ENCODE data around the gene C1QTNF9. TPM values are rescaled to one million over a fixed set of nuclear protein-coding genes. Genes with fewer than 3 reads are reported as not detected.

Gene C1QTNF9
- total and polyA plus RNA-seq, 5 experiments from 2014 or later = 0.26 to 0.33 TPM; not detected in 3

- DNase-seq (no peak), ATAC-seq (no peak)
- Mint-ChIP-seq H3K4me3 (peak overlapping the region in 2 of 10 donors; percentile 8 to 43), H3K27ac (peak overlapping the region; percentile 77 to 95 (median 87)), H3K27me3 (no peaks in the 10 kb centered on the region), H3K36me3 (peaks cover 0 to 79% (median 17%) of the 10 kb centered on the region in 3 donors), H3K4me1 (peaks cover 32 to 64% (median 57%) of the 10 kb centered on the region in 4 donors), H3K9me3 (no peaks in the 10 kb centered on the region)
- POLR2A ChIA-PET = interaction anchor here (0.9 to 24.5 kb wide), 2 partner anchors 10 to 25 kb away, joined by 3 to 661 read pairs; no protein-coding TSS in a partner anchor
These were observed 27.1 kb upstream of the C1QTNF9 start for GRCh38 chr13:24282256-24282655.

- H3K4me1 Mint-ChIP-seq = peaks cover 20 to 40% (median 33%) of the 10 kb centered on the region in 4 donors
- no peaks in the 10 kb centered on the region for H3K9me3 Mint-ChIP-seq
- no peaks in the 10 kb centered on the region for H3K27me3 Mint-ChIP-seq
- POLR2A ChIA-PET = interaction anchor here (24.5 kb wide), 1 partner anchor 28 kb away, joined by 661 read pairs; no protein-coding TSS in a partner anchor
- peaks cover 4 to 95% (median 19%) of the 10 kb centered on the region in 3 donors for H3K36me3 Mint-ChIP-seq
- H3K4me3 Mint-ChIP-seq = no peak overlapping the region
- ATAC-seq (no peak), DNase-seq (no peak)
- peak overlapping the region in 6 of 10 donors; percentile 14 to 72 (median 48) for H3K27ac Mint-ChIP-seq
These were observed 24.4 kb upstream of the C1QTNF9 start for GRCh38 chr13:24284889-24285565.

- no peak for ATAC-seq
- Mint-ChIP-seq H3K9me3 (no peaks in the 10 kb centered on the region), H3K4me1 (peaks cover 17 to 26% (median 21%) of the 10 kb centered on the region in 4 donors), H3K27me3 (no peaks in the 10 kb centered on the region), H3K4me3 (no peak overlapping the region), H3K27ac (peak overlapping the region in 5 of 10 donors; percentile 13 to 52 (median 34)), H3K36me3 (peaks cover 4 to 96% (median 19%) of the 10 kb centered on the region in 3 donors)
- DNase-seq = no peak
- POLR2A ChIA-PET = interaction anchor here (1.0 kb wide), 1 partner anchor 21 kb away, joined by 5 read pairs; no protein-coding TSS in a partner anchor
These were observed 22.8 kb upstream of the C1QTNF9 start for GRCh38 chr13:24286624-24287023.

GRCh38 chr13:24287748-24288287, 21.6 kb upstream of the C1QTNF9 start:
- ATAC-seq (no peak), DNase-seq (no peak)
- H3K27ac Mint-ChIP-seq = peak overlapping the region in 3 of 10 donors; percentile 25 to 38 (median 28)
- H3K27me3 Mint-ChIP-seq = no peaks in the 10 kb centered on the region
- peaks cover 8 to 14% (median 12%) of the 10 kb centered on the region in 4 donors for H3K4me1 Mint-ChIP-seq
- no peaks in the 10 kb centered on the region for H3K9me3 Mint-ChIP-seq
- no peak overlapping the region for H3K4me3 Mint-ChIP-seq
- POLR2A ChIA-PET = interaction anchor here (1.0 to 1.3 kb wide), 2 partner anchors 9 to 36 kb away, joined by 3 to 4 read pairs; no protein-coding TSS in a partner anchor
- peaks cover 4 to 95% (median 21%) of the 10 kb centered on the region in 3 donors for H3K36me3 Mint-ChIP-seq

- peaks cover 4 to 96% (median 24%) of the 10 kb centered on the region in 3 donors for H3K36me3 Mint-ChIP-seq
- H3K4me1 Mint-ChIP-seq = peaks cover 2 to 9% (median 7%) of the 10 kb centered on the region in 4 donors
- H3K9me3 Mint-ChIP-seq = no peaks in the 10 kb centered on the region
- ATAC-seq = no peak
- H3K27me3 Mint-ChIP-seq = no peaks in the 10 kb centered on the region
- POLR2A ChIA-PET = interaction anchor here (1.0 kb wide), 1 partner anchor 37 kb away, joined by 3 read pairs; no protein-coding TSS in a partner anchor
- no peak for DNase-seq
- peak overlapping the region in 1 of 10 donors; percentile 43 for H3K27ac Mint-ChIP-seq
- H3K4me3 Mint-ChIP-seq = no peak overlapping the region
These were observed 20.5 kb upstream of the C1QTNF9 start for GRCh38 chr13:24288870-24289269.

DNA sequence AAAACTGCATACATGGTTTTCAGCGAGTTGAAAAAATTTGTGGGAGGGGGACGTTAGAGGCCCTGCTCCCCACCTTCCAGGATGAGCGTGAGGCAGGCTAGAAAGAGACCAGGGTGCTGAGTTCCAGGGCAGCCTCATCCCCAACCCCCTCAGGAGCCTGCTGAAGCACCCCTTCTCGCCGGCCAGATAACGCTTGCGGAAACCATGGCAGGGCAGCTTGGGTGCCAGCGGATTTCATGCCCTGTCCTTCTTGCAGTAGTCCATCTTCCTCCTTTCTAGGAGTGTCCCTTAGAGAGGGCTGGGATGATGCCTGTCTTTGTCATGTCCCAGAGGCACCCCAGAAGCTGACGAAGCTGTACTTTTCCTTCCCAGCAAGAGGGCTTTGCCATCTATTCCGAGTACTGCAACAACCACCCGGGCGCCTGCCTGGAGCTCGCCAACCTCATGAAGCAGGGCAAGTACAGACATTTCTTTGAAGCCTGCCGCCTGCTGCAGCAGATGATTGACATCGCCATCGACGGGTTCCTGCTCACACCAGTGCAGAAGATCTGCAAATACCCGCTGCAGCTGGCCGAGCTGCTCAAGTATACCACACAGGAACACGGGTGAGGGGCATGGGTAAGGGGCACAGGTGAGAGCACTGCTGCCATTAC, 19.0 kb upstream of the C1QTNF9 start:
- POLR2A ChIA-PET = interaction anchor here (0.7 to 1.6 kb wide), 3 partner anchors 12 to 20 kb away, joined by 3 to 6 read pairs (median 3); no protein-coding TSS in a partner anchor
- peak overlapping the region in 2 of 10 donors; percentile 44 to 60 for H3K27ac Mint-ChIP-seq
- H3K27me3 Mint-ChIP-seq = no peaks in the 10 kb centered on the region
- H3K4me3 Mint-ChIP-seq = no peak overlapping the region
- H3K36me3 Mint-ChIP-seq = peaks cover 4 to 96% (median 24%) of the 10 kb centered on the region in 3 donors
- ATAC-seq (no peak), DNase-seq (no peak)
- peaks cover 0 to 7% (median 3%) of the 10 kb centered on the region in 4 donors for H3K4me1 Mint-ChIP-seq
- H3K9me3 Mint-ChIP-seq = no peaks in the 10 kb centered on the region

- POLR2A ChIA-PET = interaction anchor here (0.6 to 1.2 kb wide), 2 partner anchors 10 to 213 kb away, joined by 3 to 4 read pairs; no protein-coding TSS in a partner anchor
- no peaks in the 10 kb centered on the region for H3K9me3 Mint-ChIP-seq
- DNase-seq (no peak), ATAC-seq (no peak)
- no peaks in the 10 kb centered on the region for H3K27me3 Mint-ChIP-seq
- H3K27ac Mint-ChIP-seq = peak overlapping the region in 5 of 10 donors; percentile 32 to 65 (median 54)
- peaks cover 0 to 6% (median 2%) of the 10 kb centered on the region in 4 donors for H3K4me1 Mint-ChIP-seq
- no peak overlapping the region for H3K4me3 Mint-ChIP-seq
- H3K36me3 Mint-ChIP-seq = peaks cover 11 to 97% (median 39%) of the 10 kb centered on the region in 3 donors
These were observed 16.9 kb upstream of the C1QTNF9 start for GRCh38 chr13:24292481-24292880.

- ATAC-seq = no peak
- H3K4me3 Mint-ChIP-seq = no peak overlapping the region
- H3K36me3 Mint-ChIP-seq = peaks cover 11 to 97% (median 49%) of the 10 kb centered on the region in 3 donors
- H3K27me3 Mint-ChIP-seq = no peaks in the 10 kb centered on the region
- peak overlapping the region in 4 of 10 donors; percentile 22 to 75 (median 32) for H3K27ac Mint-ChIP-seq
- no peak for DNase-seq
- H3K9me3 Mint-ChIP-seq = no peaks in the 10 kb centered on the region
- POLR2A ChIA-PET = interaction anchor here (0.6 kb wide), 1 partner anchor 24 kb away, joined by 3 read pairs; no protein-coding TSS in a partner anchor
- peaks cover 0 to 8% (median 4%) of the 10 kb centered on the region in 4 donors for H3K4me1 Mint-ChIP-seq
These were observed 15.6 kb upstream of the C1QTNF9 start for GRCh38 chr13:24293746-24294145.

GRCh38 chr13:24299488-24300114, 9.8 kb upstream of the C1QTNF9 start:
- no peaks in the 10 kb centered on the region for H3K27me3 Mint-ChIP-seq
- DNase-seq (no peak), ATAC-seq (no peak)
- H3K4me3 Mint-ChIP-seq = no peak overlapping the region
- H3K9me3 Mint-ChIP-seq = no peaks in the 10 kb centered on the region
- peaks cover 0 to 7% (median 4%) of the 10 kb centered on the region in 4 donors for H3K4me1 Mint-ChIP-seq
- H3K36me3 Mint-ChIP-seq = peaks cover 7 to 100% (median 52%) of the 10 kb centered on the region in 3 donors
- POLR2A ChIA-PET = interaction anchor here (0.7 kb wide), 1 partner anchor 37 kb away, joined by 3 read pairs; no protein-coding TSS in a partner anchor
- H3K27ac Mint-ChIP-seq = peak overlapping the region in 5 of 10 donors; percentile 8 to 70 (median 38)

- Mint-ChIP-seq H3K4me1 (peaks cover 0 to 12% (median 6%) of the 10 kb centered on the region in 4 donors), H3K36me3 (peaks cover 0 to 100% (median 45%) of the 10 kb centered on the region in 3 donors), H3K27me3 (no peaks in the 10 kb centered on the region), H3K27ac (peak overlapping the region in 6 of 10 donors; percentile 9 to 87 (median 66)), H3K9me3 (no peaks in the 10 kb centered on the region), H3K4me3 (no peak overlapping the region)
- POLR2A ChIA-PET = no interaction called here
- DNase-seq (no peak), ATAC-seq (no peak)
These were observed 7.9 kb upstream of the C1QTNF9 start for GRCh38 chr13:24301434-24301833.

GRCh38 chr13:24301911-24302310, 7.5 kb upstream of the C1QTNF9 start:
- DNase-seq (no peak), ATAC-seq (no peak)
- POLR2A ChIA-PET = interaction anchor here (0.7 kb wide), 1 partner anchor 37 kb away, joined by 4 read pairs; no protein-coding TSS in a partner anchor
- Mint-ChIP-seq H3K27ac (peak overlapping the region in 4 of 10 donors; percentile 47 to 87 (median 77)), H3K9me3 (no peaks in the 10 kb centered on the region), H3K27me3 (no peaks in the 10 kb centered on the region), H3K4me3 (no peak overlapping the region), H3K4me1 (peaks cover 0 to 12% (median 6%) of the 10 kb centered on the region in 4 donors), H3K36me3 (peaks cover 0 to 96% (median 42%) of the 10 kb centered on the region in 3 donors)

- H3K27me3 Mint-ChIP-seq = no peaks in the 10 kb centered on the region
- peak overlapping the region in 3 of 10 donors; percentile 11 to 76 (median 51) for H3K27ac Mint-ChIP-seq
These were observed 4.8 kb upstream of the C1QTNF9 start for GRCh38 chr13:24304620-24305019.

More at GRCh38 chr13:24304620-24305019, 4.8 kb upstream of the C1QTNF9 start:
- DNase-seq (no peak), ATAC-seq (no peak)
- POLR2A ChIA-PET = no interaction called here
- H3K4me1 Mint-ChIP-seq = peaks cover 0 to 12% (median 4%) of the 10 kb centered on the region in 4 donors
- H3K9me3 Mint-ChIP-seq = no peaks in the 10 kb centered on the region
- no peak overlapping the region for H3K4me3 Mint-ChIP-seq
- peaks cover 0 to 71% (median 24%) of the 10 kb centered on the region in 3 donors for H3K36me3 Mint-ChIP-seq
